CD4-positive, alpha-beta T cell treated with Interleukin-1 beta for 1 hour (primary cell): ENCODE data around the gene PCIF1.
"Not testable (repeated sequence)": the region's sequence is repeated elsewhere in the genome, so short reads cannot be mapped to it uniquely, and the experiment has no call there.

Experiments
- DNase-seq, 2 donors: peaks; one replicate each; pipeline ENCODE4 v3.0.0-alpha.2; 2020 to 2022

PCIF1 gene

GRCh38 chr20:45948261-45948733, 13.8 kb downstream of the PCIF1 start:
- DNase-seq = no peak

GRCh38 chr20:45948742-45949541, 14.5 kb downstream of the PCIF1 start:
- no peak for DNase-seq

GRCh38 chr20:45949542-45950329, 15.3 kb downstream of the PCIF1 start:
- DNase-seq = no peak

GRCh38 chr20:45950330-45950646, 15.8 kb downstream of the PCIF1 start:
- DNase-seq = no peak

- DNase-seq = no peak
Observed at GRCh38 chr20:45951925-45952834, 17.7 kb downstream of the PCIF1 start.

GRCh38 chr20:45952861-45953260, 18.4 kb downstream of the PCIF1 start:
- no peak for DNase-seq

GRCh38 chr20:45953672-45954071, 19.2 kb downstream of the PCIF1 start:
- DNase-seq = no peak

- DNase-seq = not testable (repeated sequence)
Observed at GRCh38 chr20:45956326-45956725, 21.8 kb downstream of the PCIF1 start.

GRCh38 chr20:45957021-45957941, 22.8 kb downstream of the PCIF1 start:
- DNase-seq = no peak

- DNase-seq = no peak
Observed at GRCh38 chr20:45958593-45958992, 24.1 kb downstream of the PCIF1 start.

- no peak for DNase-seq
Observed at GRCh38 chr20:45959126-45959525, 24.6 kb downstream of the PCIF1 start.

GRCh38 chr20:45959956-45960630, 25.6 kb downstream of the PCIF1 start:
- DNase-seq = no peak

GRCh38 chr20:45962031-45962755, 27.7 kb downstream of the PCIF1 start:
- DNase-seq = no peak

GRCh38 chr20:45963059-45964005, 28.8 kb downstream of the PCIF1 start:
- DNase-seq = peak in 1 of 2 donors; percentile 53

- no peak for DNase-seq
Observed at GRCh38 chr20:45964006-45964400, 29.5 kb downstream of the PCIF1 start.

GRCh38 chr20:45965169-45966002, 30.9 kb downstream of the PCIF1 start:
- no peak for DNase-seq

GRCh38 chr20:45967551-45968080, 33.1 kb downstream of the PCIF1 start:
- no peak for DNase-seq

GRCh38 chr20:45968081-45968671, 33.7 kb downstream of the PCIF1 start:
- no peak for DNase-seq
